Vagina (tissue), 2 donors: Measurements from ENCODE around the gene LRMDA. TPM values are rescaled to one million over a fixed set of nuclear protein-coding genes. Genes with fewer than 3 reads are reported as not detected.

Experiments used
- DNase-seq, 2 donors: peaks; one replicate each; pipeline ENCODE4 v3.0.0-alpha.2; 2017; ENCODE audit errors: extremely low spot score in 2 of 2
- H3K27ac ChIP-seq: fragments of 200-600 bp; sonication (generic); one replicate; pipeline ENCODE4 v1.5.1; 2019
- H3K27me3 ChIP-seq: fragments of 200-600 bp; sonication (generic); one replicate; pipeline ENCODE4 v1.5.1; 2019
- H3K36me3 ChIP-seq, 2 donors: fragments of 200-600 bp; sonication (generic); one replicate each; pipeline ENCODE4 v1.5.1; 2017 to 2019
- H3K4me1 ChIP-seq: fragments of 200-600 bp; sonication (generic); one replicate; pipeline ENCODE4 v1.5.1; 2019
- H3K4me3 ChIP-seq, 2 donors: fragments of 200-600 bp; sonication (generic); 1 replicate in 1 of 2; 2 replicates in 1 of 2; pipeline ENCODE4 v1.5.1; 2016 to 2019
- H3K9me3 ChIP-seq: fragments of 200-600 bp; sonication (generic); one replicate; pipeline ENCODE4 v1.5.1; 2019
- CTCF ChIP-seq, 3 experiments: fragments of 450-650 bp in 2 of 3; fragments of 200-600 bp in 1 of 3; sonication (generic) in 1 of 3; IDR thresholded peaks; one replicate each; pipeline ENCODE4 v1.5.1; 2017 to 2019; ENCODE audit warnings: antibody characterized with exemption in 3 of 3, mild to moderate bottlenecking in 2 of 3, moderate library complexity in 2 of 3
- POLR2A ChIP-seq, 2 donors: fragments of 450-650 bp; IDR thresholded peaks; one replicate each; pipeline ENCODE4 v1.6.1; 2017; ENCODE audit warnings: antibody characterized with exemption in 2 of 2, mild to moderate bottlenecking in 2 of 2, moderate library complexity in 2 of 2
- POLR2AphosphoS5 ChIP-seq, 2 donors: sonication (generic); formaldehyde crosslinking; IDR thresholded peaks; one replicate each; pipeline ENCODE4 v1.9.0; 2017; ENCODE audit warnings: antibody characterized with exemption in 2 of 2, mild to moderate bottlenecking in 2 of 2, low read depth in 1 of 2; ENCODE audit not compliant: insufficient read depth in 1 of 2
- intact Hi-C: fragments of 100-400 bp; cut with DNase I; formaldehyde crosslinking; loops from one replicate; pipeline ENCODE4 v1.15.1; 2023
- total RNA-seq: library from RNA; depleted of rRNA; stranded (reverse); fragments of >200 nt; gene quantifications from one replicate; pipeline ENCODE4 v1.2.3, GENCODE V29; 2016

The LRMDA gene
- total RNA-seq, 1 donor from 2014 or later, result 22.6 TPM

- Histone ChIP-seq H3K27ac (no peak overlapping the region), H3K27me3 (no peaks in the 10 kb centered on the region), H3K9me3 (no peaks in the 10 kb centered on the region), H3K4me1 (no peaks in the 10 kb centered on the region), H3K36me3 (no peaks in the 10 kb centered on the region), H3K4me3 (no peak overlapping the region)
- no peak for TF ChIP-seq CTCF (IDR thresholded peaks at IDR 0.05)
- no peak for TF ChIP-seq POLR2AphosphoS5 (IDR thresholded peaks at IDR 0.05; ENCODE audit: insufficient read depth in 1 of 2, low read depth in 1 of 2)
- TF ChIP-seq POLR2A (IDR thresholded peaks at IDR 0.05), result no peak
- intact Hi-C loops, result no loop called here
- no peak for DNase-seq
Measured at GRCh38 chr10:75866731-75867130, 435.3 kb downstream of the LRMDA start.

- no peaks in the 10 kb centered on the region for H3K4me1 ChIP-seq
- no peak overlapping the region for H3K4me3 ChIP-seq
- DNase-seq, result no peak
- H3K27me3 ChIP-seq, result no peaks in the 10 kb centered on the region
- no peaks in the 10 kb centered on the region for H3K9me3 ChIP-seq
- no peak overlapping the region for H3K27ac ChIP-seq
- TF ChIP-seq CTCF (IDR thresholded peaks at IDR 0.05), result no peak
- TF ChIP-seq POLR2A (IDR thresholded peaks at IDR 0.05), result no peak
- no peak for TF ChIP-seq POLR2AphosphoS5 (IDR thresholded peaks at IDR 0.05; ENCODE audit: insufficient read depth in 1 of 2, low read depth in 1 of 2)
- no peaks in the 10 kb centered on the region for H3K36me3 ChIP-seq
- intact Hi-C loops, result no loop called here
Measured at GRCh38 chr10:75868574-75868973, 437.1 kb downstream of the LRMDA start.

GRCh38 chr10:75870039-75870645 is 438.7 kb downstream of the LRMDA start:
- H3K4me1 ChIP-seq, result no peaks in the 10 kb centered on the region
- H3K36me3 ChIP-seq, result no peaks in the 10 kb centered on the region
- H3K9me3 ChIP-seq, result no peaks in the 10 kb centered on the region
- no peak for DNase-seq
- intact Hi-C loops, result no loop called here
- TF ChIP-seq POLR2AphosphoS5 (IDR thresholded peaks at IDR 0.05; ENCODE audit: insufficient read depth in 1 of 2, low read depth in 1 of 2), result no peak
- TF ChIP-seq POLR2A (IDR thresholded peaks at IDR 0.05), result no peak
- no peak for TF ChIP-seq CTCF (IDR thresholded peaks at IDR 0.05)
- no peaks in the 10 kb centered on the region for H3K27me3 ChIP-seq
- H3K4me3 ChIP-seq, result no peak overlapping the region
- no peak overlapping the region for H3K27ac ChIP-seq

- Histone ChIP-seq H3K36me3 (no peaks in the 10 kb centered on the region), H3K27me3 (no peaks in the 10 kb centered on the region), H3K4me1 (no peaks in the 10 kb centered on the region), H3K27ac (no peak overlapping the region), H3K4me3 (no peak overlapping the region), H3K9me3 (no peaks in the 10 kb centered on the region)
- no peak for TF ChIP-seq POLR2A (IDR thresholded peaks at IDR 0.05)
- TF ChIP-seq CTCF (IDR thresholded peaks at IDR 0.05), result no peak
- TF ChIP-seq POLR2AphosphoS5 (IDR thresholded peaks at IDR 0.05; ENCODE audit: insufficient read depth in 1 of 2, low read depth in 1 of 2), result no peak
- no peak for DNase-seq
- intact Hi-C loops, result no loop called here
Measured at GRCh38 chr10:75875740-75876139, 444.3 kb downstream of the LRMDA start.

- Histone ChIP-seq H3K9me3 (no peaks in the 10 kb centered on the region), H3K27me3 (no peaks in the 10 kb centered on the region), H3K36me3 (no peaks in the 10 kb centered on the region), H3K4me3 (no peak overlapping the region), H3K27ac (no peak overlapping the region), H3K4me1 (no peaks in the 10 kb centered on the region)
- no peak for DNase-seq
- intact Hi-C loops, result no loop called here
- TF ChIP-seq POLR2AphosphoS5 (IDR thresholded peaks at IDR 0.05; ENCODE audit: insufficient read depth in 1 of 2, low read depth in 1 of 2) (no peak), CTCF (IDR thresholded peaks at IDR 0.05) (no peak), POLR2A (IDR thresholded peaks at IDR 0.05) (no peak)
Measured at GRCh38 chr10:75876710-75877109, 445.3 kb downstream of the LRMDA start.
